ENCODE data around the gene KRT73.

DNA sequence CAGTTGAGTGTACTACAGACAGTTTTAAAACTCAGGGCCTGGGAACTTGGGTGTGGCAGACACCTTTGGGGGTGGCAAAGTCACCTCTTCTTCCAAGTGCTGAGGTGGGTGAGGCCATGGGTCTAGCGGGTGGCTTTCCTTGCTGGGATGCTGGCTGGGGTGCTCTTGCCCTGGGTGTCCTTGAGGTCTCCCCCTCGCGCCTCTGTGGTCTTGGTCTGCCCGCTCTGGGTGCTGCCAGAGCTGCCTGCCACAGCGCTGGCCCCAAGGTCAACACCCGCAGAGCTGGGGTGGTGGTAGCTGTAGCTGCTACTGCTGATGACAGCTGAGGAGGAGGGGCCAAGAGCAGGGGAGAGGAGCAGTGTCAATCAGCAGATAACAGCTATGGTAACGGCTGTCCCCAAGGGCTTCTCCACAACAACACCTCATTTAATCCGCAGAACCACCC lies 51.5 kb downstream of the KRT73 start:
- TF ChIP-seq RAD21 (IDR thresholded peaks at IDR 0.05), result no peak
- TF ChIP-seq, protein P1, sequence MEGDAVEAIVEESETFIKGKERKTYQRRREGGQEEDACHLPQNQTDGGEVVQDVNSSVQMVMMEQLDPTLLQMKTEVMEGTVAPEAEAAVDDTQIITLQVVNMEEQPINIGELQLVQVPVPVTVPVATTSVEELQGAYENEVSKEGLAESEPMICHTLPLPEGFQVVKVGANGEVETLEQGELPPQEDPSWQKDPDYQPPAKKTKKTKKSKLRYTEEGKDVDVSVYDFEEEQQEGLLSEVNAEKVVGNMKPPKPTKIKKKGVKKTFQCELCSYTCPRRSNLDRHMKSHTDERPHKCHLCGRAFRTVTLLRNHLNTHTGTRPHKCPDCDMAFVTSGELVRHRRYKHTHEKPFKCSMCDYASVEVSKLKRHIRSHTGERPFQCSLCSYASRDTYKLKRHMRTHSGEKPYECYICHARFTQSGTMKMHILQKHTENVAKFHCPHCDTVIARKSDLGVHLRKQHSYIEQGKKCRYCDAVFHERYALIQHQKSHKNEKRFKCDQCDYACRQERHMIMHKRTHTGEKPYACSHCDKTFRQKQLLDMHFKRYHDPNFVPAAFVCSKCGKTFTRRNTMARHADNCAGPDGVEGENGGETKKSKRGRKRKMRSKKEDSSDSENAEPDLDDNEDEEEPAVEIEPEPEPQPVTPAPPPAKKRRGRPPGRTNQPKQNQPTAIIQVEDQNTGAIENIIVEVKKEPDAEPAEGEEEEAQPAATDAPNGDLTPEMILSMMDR (IDR thresholded peaks at IDR 0.05; ENCODE audit: low read depth, low read length, missing input control), result no peak
- TF ChIP-seq, protein P2, sequence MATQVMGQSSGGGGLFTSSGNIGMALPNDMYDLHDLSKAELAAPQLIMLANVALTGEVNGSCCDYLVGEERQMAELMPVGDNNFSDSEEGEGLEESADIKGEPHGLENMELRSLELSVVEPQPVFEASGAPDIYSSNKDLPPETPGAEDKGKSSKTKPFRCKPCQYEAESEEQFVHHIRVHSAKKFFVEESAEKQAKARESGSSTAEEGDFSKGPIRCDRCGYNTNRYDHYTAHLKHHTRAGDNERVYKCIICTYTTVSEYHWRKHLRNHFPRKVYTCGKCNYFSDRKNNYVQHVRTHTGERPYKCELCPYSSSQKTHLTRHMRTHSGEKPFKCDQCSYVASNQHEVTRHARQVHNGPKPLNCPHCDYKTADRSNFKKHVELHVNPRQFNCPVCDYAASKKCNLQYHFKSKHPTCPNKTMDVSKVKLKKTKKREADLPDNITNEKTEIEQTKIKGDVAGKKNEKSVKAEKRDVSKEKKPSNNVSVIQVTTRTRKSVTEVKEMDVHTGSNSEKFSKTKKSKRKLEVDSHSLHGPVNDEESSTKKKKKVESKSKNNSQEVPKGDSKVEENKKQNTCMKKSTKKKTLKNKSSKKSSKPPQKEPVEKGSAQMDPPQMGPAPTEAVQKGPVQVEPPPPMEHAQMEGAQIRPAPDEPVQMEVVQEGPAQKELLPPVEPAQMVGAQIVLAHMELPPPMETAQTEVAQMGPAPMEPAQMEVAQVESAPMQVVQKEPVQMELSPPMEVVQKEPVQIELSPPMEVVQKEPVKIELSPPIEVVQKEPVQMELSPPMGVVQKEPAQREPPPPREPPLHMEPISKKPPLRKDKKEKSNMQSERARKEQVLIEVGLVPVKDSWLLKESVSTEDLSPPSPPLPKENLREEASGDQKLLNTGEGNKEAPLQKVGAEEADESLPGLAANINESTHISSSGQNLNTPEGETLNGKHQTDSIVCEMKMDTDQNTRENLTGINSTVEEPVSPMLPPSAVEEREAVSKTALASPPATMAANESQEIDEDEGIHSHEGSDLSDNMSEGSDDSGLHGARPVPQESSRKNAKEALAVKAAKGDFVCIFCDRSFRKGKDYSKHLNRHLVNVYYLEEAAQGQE (IDR thresholded peaks at IDR 0.05), result no peak
- TF ChIP-seq SP1 (IDR thresholded peaks at IDR 0.05), result no peak
- no peak for TF ChIP-seq GABPA (IDR thresholded peaks at IDR 0.05 in 1 of 2, conservative IDR thresholded peaks at IDR 0.05 in 1 of 2)
- TF ChIP-seq, protein P3, sequence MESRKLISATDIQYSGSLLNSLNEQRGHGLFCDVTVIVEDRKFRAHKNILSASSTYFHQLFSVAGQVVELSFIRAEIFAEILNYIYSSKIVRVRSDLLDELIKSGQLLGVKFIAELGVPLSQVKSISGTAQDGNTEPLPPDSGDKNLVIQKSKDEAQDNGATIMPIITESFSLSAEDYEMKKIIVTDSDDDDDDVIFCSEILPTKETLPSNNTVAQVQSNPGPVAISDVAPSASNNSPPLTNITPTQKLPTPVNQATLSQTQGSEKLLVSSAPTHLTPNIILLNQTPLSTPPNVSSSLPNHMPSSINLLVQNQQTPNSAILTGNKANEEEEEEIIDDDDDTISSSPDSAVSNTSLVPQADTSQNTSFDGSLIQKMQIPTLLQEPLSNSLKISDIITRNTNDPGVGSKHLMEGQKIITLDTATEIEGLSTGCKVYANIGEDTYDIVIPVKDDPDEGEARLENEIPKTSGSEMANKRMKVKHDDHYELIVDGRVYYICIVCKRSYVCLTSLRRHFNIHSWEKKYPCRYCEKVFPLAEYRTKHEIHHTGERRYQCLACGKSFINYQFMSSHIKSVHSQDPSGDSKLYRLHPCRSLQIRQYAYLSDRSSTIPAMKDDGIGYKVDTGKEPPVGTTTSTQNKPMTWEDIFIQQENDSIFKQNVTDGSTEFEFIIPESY (IDR thresholded peaks at IDR 0.05), result no peak
- TF ChIP-seq JUND (IDR thresholded peaks at IDR 0.05), result no peak
- no peak for TF ChIP-seq HNF4G (IDR thresholded peaks at IDR 0.05)
- no peak for TF ChIP-seq HNF4A (conservative IDR thresholded peaks at IDR 0.05)
- TF ChIP-seq YY1 (IDR thresholded peaks at IDR 0.05), result no peak
